Stimulated activated CD4-positive, alpha-beta T cell treated with anti-CD3 and anti-CD28 coated beads, Interleukin-15, amount 100 ng/mL, for 24 hours (primary cell): ENCODE results near the gene CDKN2AIPNL.
A peak's percentile ranks its signal among the peaks of the same experiment; 100 is the strongest.
"Not testable (repeated sequence)": the region's sequence is repeated elsewhere in the genome, so short reads cannot be mapped to it uniquely, and the experiment has no call there.

Experiments used
- DNase-seq: peaks from one replicate; pipeline ENCODE4 v3.0.0-alpha.2; 2020

The CDKN2AIPNL gene

DNA sequence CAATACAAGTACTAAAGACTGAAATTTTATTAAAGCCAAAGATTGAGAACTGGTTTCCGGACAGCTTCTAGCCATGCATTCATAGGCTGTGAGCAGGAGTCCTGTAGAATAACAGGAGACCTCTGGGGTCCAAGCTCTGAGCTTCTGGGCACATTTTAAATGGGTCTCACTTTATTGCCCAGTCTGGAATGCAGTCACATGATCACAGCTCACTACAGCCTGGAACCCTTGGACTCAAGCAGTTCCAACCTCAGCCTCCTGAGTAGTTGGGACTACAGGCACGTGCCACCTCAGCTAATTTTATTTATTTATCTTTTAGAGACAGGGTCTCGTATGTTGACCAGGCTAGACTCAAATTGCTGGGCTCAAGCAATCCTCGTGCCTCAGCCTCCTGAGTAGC lies 15.4 kb downstream of the CDKN2AIPNL start:
- DNase-seq: no peak

- DNase-seq: no peak
These were observed 16.7 kb downstream of the CDKN2AIPNL start for GRCh38 chr5:134394932-134395331.

- no peak for DNase-seq
These were observed 19.4 kb downstream of the CDKN2AIPNL start for GRCh38 chr5:134392301-134392700.

GRCh38 chr5:134387443-134387842 lies 24.2 kb downstream of the CDKN2AIPNL start:
- no peak for DNase-seq

DNA sequence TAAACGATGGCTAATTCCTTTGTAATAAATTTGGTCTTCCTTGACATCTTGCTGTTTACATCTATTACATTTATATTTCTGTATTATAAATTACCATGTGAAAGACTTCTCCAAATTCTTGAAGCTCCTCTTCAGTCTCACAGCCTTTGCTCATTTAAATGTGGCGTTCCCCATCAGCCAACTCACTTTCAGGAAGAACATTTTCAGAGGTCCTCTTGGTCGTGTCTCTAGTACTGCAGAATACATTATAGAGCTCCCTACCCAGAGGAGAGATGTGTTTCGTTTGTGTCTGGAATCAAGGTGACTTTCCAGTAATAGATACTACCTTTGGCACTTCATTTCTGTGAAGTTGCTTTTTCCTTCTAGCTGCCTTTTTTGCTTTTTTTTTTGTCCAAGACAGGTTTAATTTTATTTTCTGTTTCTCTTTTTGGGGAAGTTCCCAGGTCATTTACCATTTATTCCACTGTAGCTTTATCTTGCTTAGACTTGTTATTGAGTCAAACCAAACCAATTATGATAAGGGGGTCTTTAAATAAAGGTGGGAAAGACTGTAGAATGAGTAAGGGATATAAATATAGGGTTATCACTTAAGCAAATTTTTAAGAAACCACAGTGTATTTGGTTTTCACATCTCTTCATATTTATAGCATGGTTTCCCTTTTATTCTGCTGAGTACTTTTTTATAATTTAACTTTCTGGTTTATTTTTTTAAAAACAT lies 27.5 kb downstream of the CDKN2AIPNL start:
- no peak for DNase-seq

- not testable (repeated sequence) for DNase-seq
These were observed 29.5 kb downstream of the CDKN2AIPNL start for GRCh38 chr5:134382204-134382603.

DNA sequence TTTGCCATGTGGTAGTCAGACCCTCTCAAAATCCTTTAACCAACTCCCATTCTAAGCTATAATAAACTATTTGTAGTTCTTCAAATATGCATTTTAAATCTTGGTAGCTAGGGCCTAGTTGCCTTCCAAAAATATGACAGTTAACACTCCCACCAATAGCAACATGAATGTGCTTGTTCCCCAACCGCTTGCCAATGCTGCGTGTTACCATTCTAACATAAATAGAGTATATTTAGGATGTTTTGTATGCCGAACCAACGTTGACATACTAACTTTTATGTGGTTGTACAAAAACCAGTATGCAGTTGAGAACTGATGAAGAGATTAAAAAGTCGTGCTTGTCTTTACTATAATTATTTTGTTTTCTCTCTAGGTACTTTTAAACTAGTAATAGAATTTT lies 31.3 kb downstream of the CDKN2AIPNL start:
- no peak for DNase-seq

- DNase-seq: no peak
These were observed 37.4 kb downstream of the CDKN2AIPNL start for GRCh38 chr5:134374232-134374631.

DNA sequence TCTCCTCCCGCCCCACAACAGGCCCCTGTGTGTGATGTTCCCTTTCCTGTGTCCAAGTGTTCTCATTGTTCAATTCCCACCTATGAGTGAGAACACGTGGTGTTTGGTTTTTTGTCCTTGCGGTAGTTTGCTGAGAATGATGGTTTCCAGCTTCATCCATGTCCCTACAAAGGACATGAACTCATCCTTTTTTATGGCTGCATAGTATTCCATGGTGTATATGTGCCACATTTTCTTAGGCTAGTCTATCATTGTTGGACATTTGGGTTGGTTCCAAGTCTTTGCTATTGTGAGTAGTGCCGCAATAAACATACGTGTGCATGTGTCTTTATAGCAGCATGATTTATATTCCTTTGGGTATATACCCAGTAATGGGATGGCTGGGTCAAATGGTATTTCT lies 38.0 kb downstream of the CDKN2AIPNL start:
- DNase-seq: not testable (repeated sequence)

DNA sequence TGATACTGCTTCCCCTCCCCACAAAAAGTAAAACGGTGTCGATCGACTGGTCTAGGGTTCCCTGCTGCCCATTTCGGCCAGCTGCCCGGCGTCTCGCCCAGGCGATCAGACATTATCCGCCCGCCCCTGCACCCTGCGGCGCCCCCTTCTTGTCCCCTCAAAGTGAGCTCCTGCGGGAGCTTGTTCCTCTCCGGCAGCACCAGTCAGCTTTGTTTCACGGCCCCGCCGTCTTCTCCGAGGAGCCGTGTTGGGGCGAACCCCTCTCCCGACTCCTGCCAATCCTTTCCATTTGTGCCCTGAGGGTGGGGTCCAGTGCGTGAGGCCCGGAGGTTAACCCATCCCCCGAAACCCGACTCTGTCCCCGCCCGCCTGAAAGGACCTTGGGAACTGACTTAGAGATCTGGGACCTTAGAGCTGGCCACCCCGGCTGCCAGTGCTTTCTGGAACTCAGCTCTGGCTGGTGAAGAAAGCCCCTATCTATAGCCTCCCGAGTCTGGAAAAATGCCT lies 39.8 kb downstream of the CDKN2AIPNL start:
- peak; percentile 59 for DNase-seq

DNA sequence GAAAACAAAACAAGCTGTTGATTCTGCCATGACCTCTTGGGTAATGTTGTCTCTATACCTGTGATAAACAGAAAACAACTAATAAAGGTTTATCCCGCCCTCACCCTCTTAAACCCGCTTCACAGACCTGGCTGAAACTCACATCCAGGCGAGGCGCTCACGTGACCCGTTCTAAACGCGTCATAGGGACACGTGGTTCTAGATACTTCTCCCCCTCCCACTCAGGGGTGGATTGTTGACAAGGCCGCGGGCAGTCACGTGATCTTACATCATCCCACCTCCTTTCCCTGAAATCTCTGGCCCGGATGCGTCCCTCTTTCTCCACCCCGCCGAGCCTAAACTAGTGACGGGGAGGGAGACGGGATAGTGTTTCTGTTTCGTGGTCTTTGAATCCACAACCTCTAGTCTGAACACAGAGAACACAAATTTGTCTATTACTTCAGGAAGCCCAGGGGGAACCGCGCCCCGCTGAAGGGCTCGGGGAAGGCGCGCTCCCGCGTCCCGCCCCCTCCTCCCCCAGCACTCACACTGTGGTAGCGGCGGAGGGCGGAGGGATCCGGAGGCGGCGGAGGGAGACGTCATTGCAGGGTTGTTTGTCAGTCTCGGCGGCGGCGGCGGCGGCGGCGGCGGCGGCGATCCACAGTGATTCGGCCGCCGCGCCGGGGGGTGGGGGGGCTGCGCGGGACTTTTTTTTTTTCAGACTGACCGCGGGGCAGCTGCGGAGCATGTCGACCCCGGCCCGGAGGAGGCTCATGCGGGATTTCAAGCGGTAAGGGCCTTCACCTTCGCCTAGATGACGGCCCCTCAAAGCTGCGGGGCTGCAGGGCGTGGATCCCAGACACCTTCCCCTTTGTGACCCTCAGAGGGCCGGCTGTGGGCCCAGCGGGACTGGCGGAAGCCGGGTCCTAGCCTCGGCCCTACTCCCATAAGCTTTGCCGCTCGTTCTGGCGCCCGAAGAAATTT lies 40.5 kb downstream of the CDKN2AIPNL start, which contains the start of gene UBE2B:
TSS of gene UBE2B (plus strand) at position 699 of the 963 bp plus-strand sequence. CDS start at position 726, 27 bp downstream.
- DNase-seq: peak; percentile 97

- DNase-seq: peak; percentile 11
These were observed 41.3 kb downstream of the CDKN2AIPNL start for GRCh38 chr5:134370311-134370870.

- DNase-seq: no peak
These were observed 46.1 kb downstream of the CDKN2AIPNL start for GRCh38 chr5:134365604-134366003.

DNA sequence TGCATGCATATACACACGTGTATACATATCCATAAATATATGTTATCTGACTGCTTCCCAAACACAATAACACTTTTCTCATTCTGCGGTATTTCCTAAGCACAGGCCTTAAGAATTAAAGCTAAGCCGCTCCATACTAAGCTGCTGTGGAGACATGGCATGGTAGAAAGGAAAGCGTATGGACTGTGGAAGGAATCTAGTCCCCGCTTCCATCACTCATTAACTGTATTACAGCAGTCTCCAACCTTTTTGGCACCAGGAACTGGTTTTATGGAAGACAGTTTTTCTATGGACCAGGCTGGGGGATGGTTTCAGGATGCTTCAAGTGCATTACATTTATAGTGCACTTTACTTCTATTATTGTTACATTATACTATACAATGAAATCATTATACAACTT lies 56.0 kb downstream of the CDKN2AIPNL start:
- DNase-seq: no peak
